HFFc6 (cell line): ENCODE results near the gene SRGAP3. TPM values are rescaled to one million over a fixed set of nuclear protein-coding genes. Genes with fewer than 3 reads are reported as not detected.

Experiments used
- DNase-seq: peaks from one replicate; pipeline ENCODE4 v3.0.0-alpha.2; 2018
- H3K27ac Mint-ChIP-seq: 2 replicates; pipeline ENCODE4 v1.8.0; 2020; ENCODE audit warnings: mild to moderate bottlenecking, mixed read lengths
- H3K27me3 Mint-ChIP-seq: 2 replicates; pipeline ENCODE4 v1.8.0; 2021; ENCODE audit warnings: mild to moderate bottlenecking, moderate library complexity, mixed read lengths; ENCODE audit not compliant: insufficient read depth
- H3K36me3 Mint-ChIP-seq: 2 replicates; pipeline ENCODE4 v1.8.0; 2021; ENCODE audit warnings: low read depth, mixed read lengths
- H3K4me1 Mint-ChIP-seq: 2 replicates; pipeline ENCODE4 v1.8.0; 2020; ENCODE audit warnings: low read depth, mixed read lengths
- H3K4me3 Mint-ChIP-seq: 2 replicates; pipeline ENCODE4 v1.8.0; 2020; ENCODE audit warnings: mild to moderate bottlenecking, moderate library complexity, mixed read lengths
- H3K9me3 Mint-ChIP-seq: 2 replicates; pipeline ENCODE4 v1.8.0; 2020; ENCODE audit warnings: mild to moderate bottlenecking, mixed read lengths
- total RNA-seq, 6 experiments: library from RNA; stranded (reverse); fragmentation: NEBNext Ultra II Directional; extraction: Animal tissue kit (Norgen Biotek cat#: 25700); gene quantifications; 2 replicates in 1 of 6; 3 replicates in 5 of 6; pipeline ENCODE4 v1.2.3, GENCODE V29; 2021
- TF ChIP-seq, protein P1 (sequence below): fragments of 200-600 bp; sonication (generic); IDR thresholded peaks from 2 replicates; pipeline ENCODE4 v1.5.0; 2021; ENCODE audit warnings: antibody characterized with exemption, mild to moderate bottlenecking

The SRGAP3 gene
- total RNA-seq, 6 experiments from 2014 or later = 0.23 to 0.92 (median 0.77) TPM

DNA sequence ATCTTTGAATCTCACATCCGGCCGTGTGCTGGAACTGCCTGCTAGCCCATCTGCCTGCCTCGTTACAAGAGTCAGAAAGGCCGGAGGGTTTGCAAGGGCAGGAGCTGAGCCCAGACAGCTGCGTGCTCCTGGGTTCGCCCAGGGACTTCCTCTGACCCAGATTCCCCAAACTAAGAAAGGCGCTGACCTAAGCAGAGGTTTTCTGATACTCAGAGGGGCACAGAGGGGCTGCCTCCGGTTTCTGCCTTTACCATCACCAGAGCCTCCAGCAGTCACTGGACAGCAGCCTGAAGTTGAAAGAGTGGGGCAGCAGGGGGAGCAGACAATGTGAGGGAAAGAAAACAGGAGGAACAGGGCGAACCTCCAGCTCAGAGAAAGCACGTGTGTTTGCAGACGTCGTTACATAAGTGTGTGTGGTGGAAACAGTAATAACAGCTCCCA, 252.7 kb downstream of the SRGAP3 start:
- TF ChIP-seq, protein P1, sequence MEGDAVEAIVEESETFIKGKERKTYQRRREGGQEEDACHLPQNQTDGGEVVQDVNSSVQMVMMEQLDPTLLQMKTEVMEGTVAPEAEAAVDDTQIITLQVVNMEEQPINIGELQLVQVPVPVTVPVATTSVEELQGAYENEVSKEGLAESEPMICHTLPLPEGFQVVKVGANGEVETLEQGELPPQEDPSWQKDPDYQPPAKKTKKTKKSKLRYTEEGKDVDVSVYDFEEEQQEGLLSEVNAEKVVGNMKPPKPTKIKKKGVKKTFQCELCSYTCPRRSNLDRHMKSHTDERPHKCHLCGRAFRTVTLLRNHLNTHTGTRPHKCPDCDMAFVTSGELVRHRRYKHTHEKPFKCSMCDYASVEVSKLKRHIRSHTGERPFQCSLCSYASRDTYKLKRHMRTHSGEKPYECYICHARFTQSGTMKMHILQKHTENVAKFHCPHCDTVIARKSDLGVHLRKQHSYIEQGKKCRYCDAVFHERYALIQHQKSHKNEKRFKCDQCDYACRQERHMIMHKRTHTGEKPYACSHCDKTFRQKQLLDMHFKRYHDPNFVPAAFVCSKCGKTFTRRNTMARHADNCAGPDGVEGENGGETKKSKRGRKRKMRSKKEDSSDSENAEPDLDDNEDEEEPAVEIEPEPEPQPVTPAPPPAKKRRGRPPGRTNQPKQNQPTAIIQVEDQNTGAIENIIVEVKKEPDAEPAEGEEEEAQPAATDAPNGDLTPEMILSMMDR = peak; percentile 53
- H3K4me1 Mint-ChIP-seq = peaks cover 5% of the 10 kb centered on the region; the same call in 1 of the 2 replicates
- H3K36me3 Mint-ChIP-seq = no peaks in the 10 kb centered on the region
- H3K27ac Mint-ChIP-seq = no peak overlapping the region
- H3K27me3 Mint-ChIP-seq = peaks cover 36% of the 10 kb centered on the region
- H3K4me3 Mint-ChIP-seq = no peak overlapping the region
- no peaks in the 10 kb centered on the region for H3K9me3 Mint-ChIP-seq
- DNase-seq = peak; percentile 48

DNA sequence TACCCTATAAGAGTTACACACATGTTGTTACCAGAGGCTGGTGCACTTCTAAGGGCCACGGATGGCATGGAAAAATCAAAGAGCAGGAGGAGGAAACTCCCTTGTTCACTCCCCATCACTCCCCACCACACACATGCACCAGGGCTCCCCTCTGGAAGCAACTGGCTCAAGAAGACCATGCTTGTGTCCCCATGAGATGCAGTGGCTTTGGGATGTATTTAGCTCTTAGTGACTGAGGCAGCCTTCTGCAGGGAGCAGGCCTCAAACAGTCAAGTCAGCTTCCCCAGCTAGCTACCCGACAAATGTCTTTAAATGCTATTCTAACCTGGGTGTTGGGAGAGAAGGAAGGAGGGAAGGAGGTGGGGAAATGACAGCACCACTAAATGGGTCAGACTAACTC, 253.2 kb downstream of the SRGAP3 start:
- H3K27ac Mint-ChIP-seq = no peak overlapping the region
- no peaks in the 10 kb centered on the region for H3K36me3 Mint-ChIP-seq
- no peak for DNase-seq
- H3K4me1 Mint-ChIP-seq = peaks cover 5% of the 10 kb centered on the region; the same call in 1 of the 2 replicates
- H3K9me3 Mint-ChIP-seq = no peaks in the 10 kb centered on the region
- peaks cover 38% of the 10 kb centered on the region for H3K27me3 Mint-ChIP-seq
- H3K4me3 Mint-ChIP-seq = no peak overlapping the region
- TF ChIP-seq, protein P1 = no peak

DNA sequence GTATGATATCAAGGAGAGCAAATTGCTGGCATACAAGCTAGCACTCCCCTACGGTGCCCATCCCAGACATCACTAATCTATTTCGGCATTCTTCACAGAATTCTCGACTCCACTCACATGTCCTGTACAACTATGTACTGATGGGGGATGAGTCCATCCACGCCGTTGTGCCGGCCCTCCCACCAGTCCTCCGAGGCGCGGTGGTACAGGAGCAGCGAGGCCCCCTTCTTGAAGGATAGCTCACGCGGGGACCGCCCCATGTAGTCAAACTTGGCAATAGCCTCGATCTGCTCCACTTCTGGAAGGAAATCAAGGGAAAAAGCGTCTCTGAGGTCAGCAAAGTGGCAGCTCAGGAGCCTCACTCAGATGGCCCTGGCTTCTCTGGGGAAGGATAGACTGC, 255.2 kb downstream of the SRGAP3 start:
- H3K4me1 Mint-ChIP-seq = peaks cover 5% of the 10 kb centered on the region; the same call in 1 of the 2 replicates

DNA sequence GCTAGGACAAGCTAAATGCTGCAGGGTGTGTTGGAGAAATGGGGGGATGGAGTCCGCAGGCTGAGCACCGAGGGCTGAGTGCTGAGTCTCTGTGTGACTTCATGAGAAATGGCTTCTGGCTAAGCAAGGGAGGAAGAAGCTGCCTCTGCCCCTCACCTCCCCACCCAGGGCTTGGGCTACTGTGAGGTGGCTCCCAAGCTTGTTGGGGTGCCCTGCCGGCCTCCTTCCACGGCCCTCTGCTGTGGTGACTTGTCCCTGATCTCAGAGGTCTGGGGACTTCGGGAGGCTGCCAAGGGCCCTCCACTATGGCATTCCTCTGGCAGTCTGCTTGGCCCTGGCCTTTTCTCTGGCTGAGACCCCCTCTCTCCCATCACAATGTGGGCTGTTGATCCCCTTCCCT, 256.1 kb downstream of the SRGAP3 start:
- H3K4me3 Mint-ChIP-seq = no peak overlapping the region
- peaks cover 5% of the 10 kb centered on the region; the same call in 1 of the 2 replicates for H3K4me1 Mint-ChIP-seq
- no peak for DNase-seq
- no peaks in the 10 kb centered on the region for H3K36me3 Mint-ChIP-seq
- H3K9me3 Mint-ChIP-seq = no peaks in the 10 kb centered on the region
- TF ChIP-seq, protein P1 = no peak
- H3K27me3 Mint-ChIP-seq = peaks cover 38% of the 10 kb centered on the region
- H3K27ac Mint-ChIP-seq = no peak overlapping the region

More for the DNA sequence above, 255.2 kb downstream of the SRGAP3 start:
- Mint-ChIP-seq H3K9me3 (no peaks in the 10 kb centered on the region), H3K36me3 (no peaks in the 10 kb centered on the region), H3K27me3 (peaks cover 38% of the 10 kb centered on the region), H3K27ac (no peak overlapping the region), H3K4me3 (no peak overlapping the region)
- TF ChIP-seq, protein P1 = no peak
- no peak for DNase-seq

DNA sequence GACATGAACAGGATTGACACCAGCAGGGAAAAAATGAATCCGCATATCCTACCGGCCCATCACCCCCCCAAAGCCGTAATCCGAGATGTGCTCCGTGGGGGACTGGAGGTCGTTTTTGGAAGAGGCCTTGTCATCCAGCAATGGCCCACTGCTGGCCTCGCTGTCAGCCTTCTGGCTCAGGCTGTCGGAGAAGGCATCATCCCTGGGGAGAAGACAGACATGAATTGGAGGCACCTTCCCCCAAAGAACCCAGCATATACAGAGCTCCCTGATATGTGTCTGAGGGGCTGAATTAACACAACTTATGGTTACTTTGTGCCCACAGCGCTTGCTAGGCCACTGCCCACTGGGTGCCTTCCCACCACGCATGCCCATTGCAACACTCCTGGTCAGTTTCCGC, 256.6 kb downstream of the SRGAP3 start:
- Mint-ChIP-seq H3K9me3 (no peaks in the 10 kb centered on the region), H3K27me3 (peaks cover 38% of the 10 kb centered on the region), H3K4me3 (no peak overlapping the region), H3K4me1 (peaks cover 5% of the 10 kb centered on the region; the same call in 1 of the 2 replicates), H3K27ac (no peak overlapping the region), H3K36me3 (no peaks in the 10 kb centered on the region)
- no peak for DNase-seq
- TF ChIP-seq, protein P1 = no peak
